ENCODE results near the gene ATG2A.
A peak's percentile ranks its signal among the peaks of the same experiment; 100 is the strongest.
"Not testable (repeated sequence)": the region's sequence is repeated elsewhere in the genome, so short reads cannot be mapped to it uniquely, and the experiment has no call there.

ATG2A gene

GRCh38 chr11:64852804-64853509, 64.1 kb downstream of the ATG2A start:
- no peak for DNase-seq

GRCh38 chr11:64851831-64852351, 65.1 kb downstream of the ATG2A start:
- DNase-seq, result no peak

- no peak for DNase-seq
Observed at GRCh38 chr11:64850979-64851567, 65.9 kb downstream of the ATG2A start.

GRCh38 chr11:64849598-64850356, 67.2 kb downstream of the ATG2A start:
- DNase-seq, result no peak

GRCh38 chr11:64848826-64849597, 68.0 kb downstream of the ATG2A start:
- DNase-seq, result no peak

- DNase-seq, result no peak
Observed at GRCh38 chr11:64848214-64848825, 68.7 kb downstream of the ATG2A start.

GRCh38 chr11:64846998-64847666, 69.9 kb downstream of the ATG2A start:
- DNase-seq, result peak; percentile 94

GRCh38 chr11:64845776-64846129, 71.3 kb downstream of the ATG2A start:
- DNase-seq, result not testable (repeated sequence)

GRCh38 chr11:64845129-64845775, 71.8 kb downstream of the ATG2A start:
- no peak for DNase-seq

Measured in right forelimb (tissue), 1 donor.